Measurements from ENCODE around the gene CYP3A4.
"Not testable (repeated sequence)": the region's sequence is repeated elsewhere in the genome, so short reads cannot be mapped to it uniquely, and the experiment has no call there.

CYP3A4 gene

GRCh38 chr7:99820408-99821027 is 36.5 kb upstream of the CYP3A4 start:
- Histone ChIP-seq H3K27me3 (ENCODE audit: insufficient read depth, low read depth, severe bottlenecking) (no peaks in the 10 kb centered on the region), H3K9me3 (ENCODE audit: severe bottlenecking) (no peaks in the 10 kb centered on the region), H3K27ac (no peak overlapping the region), H3K36me3 (no peaks in the 10 kb centered on the region), H3K4me3 (ENCODE audit: low read depth, low read length) (no peak overlapping the region)
- no peak for TF ChIP-seq CTCF (IDR thresholded peaks at IDR 0.05; ENCODE audit: low read depth, low read length)
- no peak for DNase-seq

GRCh38 chr7:99808766-99809165 is 24.8 kb upstream of the CYP3A4 start:
- DNase-seq: no peak
- H3K27me3 ChIP-seq (ENCODE audit: insufficient read depth, low read depth, severe bottlenecking): peaks cover 25% of the 10 kb centered on the region
- no peak for TF ChIP-seq CTCF (IDR thresholded peaks at IDR 0.05; ENCODE audit: low read depth, low read length)
- no peak overlapping the region for H3K4me3 ChIP-seq (ENCODE audit: low read depth, low read length)
- H3K36me3 ChIP-seq: no peaks in the 10 kb centered on the region
- peaks cover 12% of the 10 kb centered on the region for H3K9me3 ChIP-seq (ENCODE audit: severe bottlenecking)
- H3K27ac ChIP-seq: no peak overlapping the region

GRCh38 chr7:99806839-99807478 is 23.0 kb upstream of the CYP3A4 start:
- Histone ChIP-seq H3K9me3 (ENCODE audit: severe bottlenecking) (peaks cover 22% of the 10 kb centered on the region), H3K27me3 (ENCODE audit: insufficient read depth, low read depth, severe bottlenecking) (peaks cover 28% of the 10 kb centered on the region), H3K4me3 (ENCODE audit: low read depth, low read length) (no peak overlapping the region), H3K27ac (no peak overlapping the region), H3K36me3 (no peaks in the 10 kb centered on the region)
- no peak for TF ChIP-seq CTCF (IDR thresholded peaks at IDR 0.05; ENCODE audit: low read depth, low read length)
- DNase-seq: no peak

- Histone ChIP-seq H3K4me3 (ENCODE audit: low read depth, low read length) (no peak overlapping the region), H3K27ac (no peak overlapping the region), H3K27me3 (ENCODE audit: insufficient read depth, low read depth, severe bottlenecking) (peaks cover 28% of the 10 kb centered on the region), H3K9me3 (ENCODE audit: severe bottlenecking) (peaks cover 22% of the 10 kb centered on the region), H3K36me3 (no peaks in the 10 kb centered on the region)
- no peak for TF ChIP-seq CTCF (IDR thresholded peaks at IDR 0.05; ENCODE audit: low read depth, low read length)
- no peak for DNase-seq
Observed at GRCh38 chr7:99805641-99806040, 21.7 kb upstream of the CYP3A4 start.

- H3K27ac ChIP-seq; DNase-seq; H3K36me3 ChIP-seq; H3K4me3 ChIP-seq (ENCODE audit: low read depth, low read length): not testable (repeated sequence)
- H3K27me3 ChIP-seq (ENCODE audit: insufficient read depth, low read depth, severe bottlenecking): peaks cover 25% of the 10 kb centered on the region
- peaks cover 27% of the 10 kb centered on the region for H3K9me3 ChIP-seq (ENCODE audit: severe bottlenecking)
Observed at GRCh38 chr7:99803118-99803517, 19.1 kb upstream of the CYP3A4 start.

- DNase-seq; H3K27ac ChIP-seq; H3K4me3 ChIP-seq (ENCODE audit: low read depth, low read length); H3K36me3 ChIP-seq: not testable (repeated sequence)
- H3K27me3 ChIP-seq (ENCODE audit: insufficient read depth, low read depth, severe bottlenecking): peaks cover 24% of the 10 kb centered on the region
- peaks cover 27% of the 10 kb centered on the region for H3K9me3 ChIP-seq (ENCODE audit: severe bottlenecking)
Observed at GRCh38 chr7:99801407-99801806, 17.4 kb upstream of the CYP3A4 start.

GRCh38 chr7:99798972-99799371 is 15.0 kb upstream of the CYP3A4 start:
- Histone ChIP-seq H3K9me3 (ENCODE audit: severe bottlenecking) (peaks cover 19% of the 10 kb centered on the region), H3K27me3 (ENCODE audit: insufficient read depth, low read depth, severe bottlenecking) (peaks cover 18% of the 10 kb centered on the region), H3K4me3 (ENCODE audit: low read depth, low read length) (no peak overlapping the region), H3K36me3 (no peaks in the 10 kb centered on the region), H3K27ac (no peak overlapping the region)
- TF ChIP-seq CTCF (IDR thresholded peaks at IDR 0.05; ENCODE audit: low read depth, low read length): no peak
- DNase-seq: no peak

- H3K27me3 ChIP-seq (ENCODE audit: insufficient read depth, low read depth, severe bottlenecking): peaks cover 28% of the 10 kb centered on the region
- H3K4me3 ChIP-seq (ENCODE audit: low read depth, low read length); DNase-seq; H3K36me3 ChIP-seq; H3K9me3 ChIP-seq (ENCODE audit: severe bottlenecking); H3K27ac ChIP-seq: not testable (repeated sequence)
Observed at GRCh38 chr7:99795864-99796263, 11.9 kb upstream of the CYP3A4 start.

All from WERI-Rb-1 (cell line).